Nephron (organoid): ENCODE measurements around the gene EGFR.

Experiments
- H3K27ac Mint-ChIP-seq, 3 experiments: 2 replicates each; pipeline ENCODE4 v1.8.0; 2020; ENCODE audit warnings: mixed read lengths in 3 of 3, mild to moderate bottlenecking in 2 of 3, moderate library complexity in 1 of 3
- H3K27me3 Mint-ChIP-seq: 2 replicates; pipeline ENCODE4 v1.8.0; 2021; ENCODE audit warnings: low read depth, mild to moderate bottlenecking, moderate library complexity, mixed read lengths
- H3K36me3 Mint-ChIP-seq: 2 replicates; pipeline ENCODE4 v1.8.0; 2020; ENCODE audit warnings: low read depth, mixed read lengths
- H3K4me1 Mint-ChIP-seq: 2 replicates; pipeline ENCODE4 v1.8.0; 2020; ENCODE audit warnings: mixed read lengths
- H3K4me3 Mint-ChIP-seq, 3 experiments: 2 replicates each; pipeline ENCODE4 v1.8.0; 2020; ENCODE audit warnings: mild to moderate bottlenecking in 3 of 3, mixed read lengths in 3 of 3, moderate library complexity in 2 of 3
- H3K9me3 Mint-ChIP-seq: 2 replicates; pipeline ENCODE4 v1.8.0; 2020; ENCODE audit warnings: mixed read lengths
- TF ChIP-seq, protein P1 (sequence below), 3 experiments: fragments of 200-600 bp; sonication (generic); IDR thresholded peaks; one replicate each; pipeline ENCODE4 v1.5.0; 2021; ENCODE audit warnings: antibody characterized with exemption in 3 of 3; ENCODE audit not compliant: unreplicated experiment in 3 of 3

Gene EGFR

DNA sequence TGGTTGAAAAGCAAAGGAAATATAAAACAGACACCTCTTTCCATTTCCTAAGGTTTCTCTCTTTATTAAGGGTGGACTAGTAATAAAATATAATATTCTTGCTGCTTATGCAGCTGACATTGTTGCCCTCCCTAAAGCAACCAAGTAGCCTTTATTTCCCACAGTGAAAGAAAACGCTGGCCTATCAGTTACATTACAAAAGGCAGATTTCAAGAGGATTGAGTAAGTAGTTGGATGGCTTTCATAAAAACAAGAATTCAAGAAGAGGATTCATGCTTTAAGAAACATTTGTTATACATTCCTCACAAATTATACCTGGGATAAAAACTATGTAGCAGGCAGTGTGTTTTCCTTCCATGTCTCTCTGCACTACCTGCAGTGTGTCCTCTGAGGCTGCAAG, 191.9 kb downstream of the EGFR start:
- no peak overlapping the region for H3K27ac Mint-ChIP-seq
- H3K27me3 Mint-ChIP-seq, result peaks cover 9% of the 10 kb centered on the region
- no peaks in the 10 kb centered on the region for H3K9me3 Mint-ChIP-seq
- TF ChIP-seq, protein P1, sequence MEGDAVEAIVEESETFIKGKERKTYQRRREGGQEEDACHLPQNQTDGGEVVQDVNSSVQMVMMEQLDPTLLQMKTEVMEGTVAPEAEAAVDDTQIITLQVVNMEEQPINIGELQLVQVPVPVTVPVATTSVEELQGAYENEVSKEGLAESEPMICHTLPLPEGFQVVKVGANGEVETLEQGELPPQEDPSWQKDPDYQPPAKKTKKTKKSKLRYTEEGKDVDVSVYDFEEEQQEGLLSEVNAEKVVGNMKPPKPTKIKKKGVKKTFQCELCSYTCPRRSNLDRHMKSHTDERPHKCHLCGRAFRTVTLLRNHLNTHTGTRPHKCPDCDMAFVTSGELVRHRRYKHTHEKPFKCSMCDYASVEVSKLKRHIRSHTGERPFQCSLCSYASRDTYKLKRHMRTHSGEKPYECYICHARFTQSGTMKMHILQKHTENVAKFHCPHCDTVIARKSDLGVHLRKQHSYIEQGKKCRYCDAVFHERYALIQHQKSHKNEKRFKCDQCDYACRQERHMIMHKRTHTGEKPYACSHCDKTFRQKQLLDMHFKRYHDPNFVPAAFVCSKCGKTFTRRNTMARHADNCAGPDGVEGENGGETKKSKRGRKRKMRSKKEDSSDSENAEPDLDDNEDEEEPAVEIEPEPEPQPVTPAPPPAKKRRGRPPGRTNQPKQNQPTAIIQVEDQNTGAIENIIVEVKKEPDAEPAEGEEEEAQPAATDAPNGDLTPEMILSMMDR (IDR thresholded peaks at IDR 0.05; ENCODE audit: unreplicated experiment in 3 of 3), result no peak
- no peak overlapping the region for H3K4me3 Mint-ChIP-seq
- peaks cover 3% of the 10 kb centered on the region for H3K36me3 Mint-ChIP-seq
- H3K4me1 Mint-ChIP-seq, result peaks cover 7% of the 10 kb centered on the region

DNA sequence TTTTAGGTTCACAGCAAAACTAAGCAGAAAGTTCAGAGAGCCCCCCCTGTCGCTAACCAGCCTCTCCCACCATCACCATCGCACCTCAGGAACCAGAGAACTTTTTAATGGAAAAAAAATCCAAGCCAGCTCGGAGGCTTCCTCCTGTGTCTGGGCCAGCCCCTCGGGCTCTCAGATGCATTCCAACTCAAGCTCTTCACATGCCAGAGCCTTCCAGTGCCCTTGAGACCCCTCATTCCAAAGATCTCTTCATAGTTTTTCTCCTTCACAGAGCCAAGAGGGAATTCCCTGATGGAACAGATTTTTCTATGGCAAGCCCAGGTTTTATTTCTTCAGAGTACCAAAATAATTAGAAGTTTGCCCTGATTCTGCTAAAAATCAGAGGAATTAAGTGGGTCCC, 192.9 kb downstream of the EGFR start:
- Mint-ChIP-seq H3K4me3 (no peak overlapping the region), H3K27me3 (peaks cover 9% of the 10 kb centered on the region), H3K4me1 (peaks cover 7% of the 10 kb centered on the region), H3K27ac (no peak overlapping the region), H3K9me3 (no peaks in the 10 kb centered on the region), H3K36me3 (peaks cover under 1% of the 10 kb centered on the region)
- TF ChIP-seq, protein P1 (IDR thresholded peaks at IDR 0.05; ENCODE audit: unreplicated experiment in 3 of 3), result no peak

DNA sequence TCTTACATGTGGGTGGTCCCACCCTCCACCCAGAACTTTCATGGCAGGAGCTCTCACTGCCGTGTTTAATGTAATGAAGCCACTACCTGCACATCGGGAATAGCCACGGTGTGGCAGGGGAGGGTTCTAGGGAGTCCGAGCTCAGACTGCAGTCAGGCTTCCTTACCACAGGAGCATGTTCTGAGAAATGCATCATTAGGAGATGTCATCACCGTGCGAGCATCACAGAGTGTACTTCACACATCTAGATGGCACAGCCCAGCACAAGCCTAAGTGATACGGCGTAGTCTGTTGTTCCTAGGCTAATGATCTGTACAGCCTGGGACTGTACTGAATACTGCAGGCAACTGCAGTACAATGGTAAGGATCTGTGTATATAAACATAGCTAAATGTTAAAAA, 193.4 kb downstream of the EGFR start:
- no peaks in the 10 kb centered on the region for H3K9me3 Mint-ChIP-seq
- no peak overlapping the region for H3K4me3 Mint-ChIP-seq
- H3K36me3 Mint-ChIP-seq, result no peaks in the 10 kb centered on the region
- peaks cover 7% of the 10 kb centered on the region for H3K4me1 Mint-ChIP-seq
- TF ChIP-seq, protein P1 (IDR thresholded peaks at IDR 0.05; ENCODE audit: unreplicated experiment in 3 of 3), result no peak
- H3K27ac Mint-ChIP-seq, result no peak overlapping the region
- peaks cover 9% of the 10 kb centered on the region for H3K27me3 Mint-ChIP-seq

DNA sequence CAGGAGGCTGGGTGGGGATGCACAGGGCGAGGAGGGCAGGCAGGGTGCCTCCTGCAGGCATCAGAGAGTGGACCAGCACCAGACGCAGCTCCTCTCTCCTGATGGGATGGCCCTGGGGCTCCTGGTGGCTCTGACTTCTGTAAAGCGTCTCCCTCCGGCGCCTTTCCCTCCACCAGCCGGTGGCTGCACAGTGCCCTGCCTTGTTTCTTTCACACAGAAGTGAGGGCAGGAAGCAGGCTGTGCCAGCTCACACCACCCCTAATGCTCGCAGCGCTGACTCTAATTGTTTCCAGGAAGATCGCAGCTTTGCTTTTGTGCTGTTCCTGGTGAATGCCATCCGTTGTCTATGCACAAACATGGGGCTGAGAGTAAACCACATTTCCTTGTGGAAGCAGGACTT, 194.0 kb downstream of the EGFR start:
- Mint-ChIP-seq H3K36me3 (no peaks in the 10 kb centered on the region), H3K4me1 (peaks cover 7% of the 10 kb centered on the region), H3K27ac (no peak overlapping the region), H3K9me3 (peaks cover 2% of the 10 kb centered on the region), H3K27me3 (peaks cover 9% of the 10 kb centered on the region), H3K4me3 (no peak overlapping the region)
- TF ChIP-seq, protein P1 (IDR thresholded peaks at IDR 0.05; ENCODE audit: unreplicated experiment in 3 of 3), result no peak

DNA sequence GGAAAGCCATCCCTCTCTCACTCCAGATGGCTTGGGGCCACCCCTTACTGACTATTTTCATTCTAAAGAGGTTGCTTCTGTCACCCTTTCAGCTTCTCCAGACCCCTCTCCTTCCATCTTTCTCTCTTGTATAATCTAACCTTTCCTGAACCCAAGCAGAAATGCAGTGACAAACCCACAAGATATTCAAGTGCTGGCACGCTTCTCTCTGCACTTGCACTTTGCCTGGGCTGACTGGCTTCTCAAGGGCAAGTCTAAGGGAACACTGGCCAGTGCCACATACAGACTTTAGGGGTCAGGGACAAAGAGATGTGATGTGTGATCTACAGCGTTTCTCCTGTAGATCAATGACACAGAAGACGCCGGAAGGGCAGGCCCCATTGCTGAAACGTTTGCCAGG, 195.9 kb downstream of the EGFR start:
- H3K27me3 Mint-ChIP-seq, result peaks cover 9% of the 10 kb centered on the region
- no peaks in the 10 kb centered on the region for H3K36me3 Mint-ChIP-seq
- no peak overlapping the region for H3K4me3 Mint-ChIP-seq
- peaks cover 2% of the 10 kb centered on the region for H3K9me3 Mint-ChIP-seq
- H3K27ac Mint-ChIP-seq, result no peak overlapping the region
- H3K4me1 Mint-ChIP-seq, result peaks cover 7% of the 10 kb centered on the region
- TF ChIP-seq, protein P1 (IDR thresholded peaks at IDR 0.05; ENCODE audit: unreplicated experiment in 3 of 3), result no peak

DNA sequence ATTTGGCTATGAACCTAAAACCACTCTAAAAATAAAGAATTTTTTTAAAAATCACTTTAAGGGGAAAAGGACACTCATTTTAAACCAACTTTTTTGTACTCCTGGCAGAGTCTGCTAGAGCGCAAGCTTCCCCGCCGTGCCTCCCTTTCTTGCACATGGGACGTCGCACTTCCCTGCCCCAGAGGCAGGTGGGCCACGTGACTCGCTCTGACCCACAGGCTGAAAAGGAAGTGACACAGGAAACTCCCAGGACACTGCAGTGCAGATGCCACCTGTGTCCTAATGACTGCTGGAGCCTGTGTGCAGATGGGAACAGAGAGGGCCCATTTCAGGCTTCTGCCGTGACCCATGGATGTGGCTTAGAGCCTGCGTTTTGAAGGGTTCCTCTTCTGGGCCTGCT, 204.2 kb downstream of the EGFR start:
- H3K4me3 Mint-ChIP-seq, result no peak overlapping the region
- H3K9me3 Mint-ChIP-seq, result peaks cover 7% of the 10 kb centered on the region
- no peak overlapping the region for H3K27ac Mint-ChIP-seq
- no peaks in the 10 kb centered on the region for H3K36me3 Mint-ChIP-seq
- no peaks in the 10 kb centered on the region for H3K27me3 Mint-ChIP-seq
- TF ChIP-seq, protein P1 (IDR thresholded peaks at IDR 0.05; ENCODE audit: unreplicated experiment in 3 of 3), result no peak
- peaks cover 4% of the 10 kb centered on the region for H3K4me1 Mint-ChIP-seq
